ENCODE results near the gene SYCE3. TPM values are rescaled to one million over a fixed set of nuclear protein-coding genes. Genes with fewer than 3 reads are reported as not detected.
A peak's percentile ranks its signal among the peaks of the same experiment; 100 is the strongest.

The SYCE3 gene
- total RNA-seq, 3 donors from 2014 or later = not detected

DNA sequence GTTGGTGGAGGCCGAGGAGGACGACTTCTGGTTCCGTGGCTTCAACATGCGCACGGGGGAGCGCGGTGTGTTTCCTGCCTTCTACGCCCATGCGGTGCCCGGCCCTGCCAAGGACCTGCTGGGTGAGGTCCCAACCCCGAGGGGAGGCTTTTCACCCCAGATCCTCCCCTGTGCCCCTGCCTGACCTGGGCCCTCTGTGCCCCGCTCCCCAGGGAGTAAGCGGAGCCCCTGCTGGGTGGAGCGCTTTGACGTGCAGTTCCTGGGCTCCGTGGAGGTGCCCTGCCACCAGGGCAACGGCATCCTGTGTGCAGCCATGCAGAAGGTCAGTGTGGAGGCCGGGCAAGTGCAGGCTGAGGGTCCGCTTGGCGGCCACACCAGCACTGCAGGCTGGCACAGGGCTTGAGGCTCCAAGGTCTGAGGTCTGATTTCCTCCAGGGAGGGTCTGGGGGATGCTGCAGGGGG, 42.9 kb upstream of the SYCE3 start:
- DNase-seq (peak in 1 of 3 donors; percentile 19), ATAC-seq (no peak)
- Histone ChIP-seq H3K36me3 (ENCODE audit: low read depth) (no peaks in the 10 kb centered on the region), H3K4me1 (ENCODE audit: low read depth) (peaks cover 3% of the 10 kb centered on the region), H3K4me3 (no peak overlapping the region), H3K9me3 (no peaks in the 10 kb centered on the region)
- no peak for TF ChIP-seq CTCF (IDR thresholded peaks at IDR 0.05)
- intact Hi-C loops (cut with DNase I, micrococcal nuclease) = no loop called here

DNA sequence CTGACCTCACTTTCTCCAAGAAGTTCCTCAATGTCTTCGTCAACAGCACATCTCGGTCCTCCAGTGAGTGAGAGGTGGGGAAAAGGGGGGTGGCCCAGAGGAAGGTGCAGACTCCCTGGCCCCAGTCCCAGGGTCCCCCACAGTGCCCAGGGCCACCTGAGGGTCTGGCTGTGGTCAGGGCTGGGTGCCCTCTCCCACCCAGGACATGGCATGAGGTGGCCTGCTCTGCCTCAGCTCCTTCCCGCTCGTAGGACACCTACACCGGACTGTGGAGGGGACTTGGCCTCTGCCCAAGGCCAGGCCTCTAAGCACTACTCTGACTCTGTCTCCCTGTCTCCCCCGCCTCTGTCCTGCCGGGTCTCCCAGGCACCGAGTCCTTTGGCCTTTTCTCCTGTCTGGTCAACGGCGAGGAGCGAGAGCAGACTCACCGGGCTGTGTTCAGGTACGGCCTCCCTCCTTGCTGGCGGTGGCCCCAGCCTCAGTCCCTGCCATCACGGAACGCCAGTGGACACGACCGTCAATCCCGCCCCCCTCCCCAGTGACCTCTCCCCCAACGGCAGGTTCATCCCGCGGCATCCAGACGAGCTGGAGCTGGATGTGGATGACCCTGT, 42.4 kb upstream of the SYCE3 start:
- Histone ChIP-seq H3K4me1 (ENCODE audit: low read depth) (peaks cover 3% of the 10 kb centered on the region), H3K4me3 (no peak overlapping the region), H3K9me3 (no peaks in the 10 kb centered on the region), H3K36me3 (ENCODE audit: low read depth) (no peaks in the 10 kb centered on the region)
- ATAC-seq (no peak), DNase-seq (peak in 1 of 3 donors; percentile 13)
- TF ChIP-seq CTCF (IDR thresholded peaks at IDR 0.05) = no peak
- intact Hi-C loops (cut with DNase I, micrococcal nuclease) = no loop called here

DNA sequence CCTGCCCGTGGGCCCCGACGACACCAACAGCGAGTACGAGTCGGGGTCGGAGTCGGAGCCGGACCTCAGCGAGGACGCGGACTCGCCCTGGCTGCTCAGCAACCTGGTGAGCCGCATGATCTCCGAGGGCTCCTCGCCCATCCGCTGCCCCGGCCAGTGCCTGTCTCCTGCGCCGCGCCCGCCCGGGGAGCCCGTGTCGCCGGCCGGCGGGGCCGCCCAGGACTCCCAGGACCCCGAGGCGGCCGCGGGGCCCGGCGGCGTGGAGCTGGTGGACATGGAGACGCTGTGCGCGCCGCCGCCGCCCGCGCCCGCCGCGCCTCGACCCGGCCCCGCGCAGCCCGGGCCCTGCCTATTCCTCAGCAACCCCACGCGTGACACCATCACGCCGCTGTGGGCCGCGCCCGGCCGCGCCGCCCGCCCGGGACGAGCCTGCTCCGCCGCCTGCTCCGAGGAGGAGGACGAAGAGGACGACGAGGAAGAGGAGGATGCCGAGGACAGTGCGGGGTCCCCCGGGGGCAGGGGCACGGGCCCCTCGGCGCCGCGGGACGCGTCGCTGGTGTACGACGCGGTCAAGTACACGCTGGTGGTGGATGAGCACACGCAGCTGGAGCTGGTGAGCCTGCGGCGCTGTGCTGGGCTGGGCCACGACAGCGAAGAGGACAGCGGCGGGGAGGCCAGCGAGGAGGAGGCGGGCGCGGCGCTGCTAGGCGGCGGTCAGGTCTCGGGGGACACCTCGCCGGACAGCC, 41.7 kb upstream of the SYCE3 start:
- Histone ChIP-seq H3K9me3 (no peaks in the 10 kb centered on the region), H3K4me1 (ENCODE audit: low read depth) (peaks cover 3% of the 10 kb centered on the region), H3K4me3 (no peak overlapping the region), H3K36me3 (ENCODE audit: low read depth) (no peaks in the 10 kb centered on the region)
- intact Hi-C loops (cut with DNase I, micrococcal nuclease) = no loop called here
- TF ChIP-seq CTCF (IDR thresholded peaks at IDR 0.05) = no peak
- peak in 1 of 3 donors; percentile 16 for DNase-seq
- no peak for ATAC-seq

DNA sequence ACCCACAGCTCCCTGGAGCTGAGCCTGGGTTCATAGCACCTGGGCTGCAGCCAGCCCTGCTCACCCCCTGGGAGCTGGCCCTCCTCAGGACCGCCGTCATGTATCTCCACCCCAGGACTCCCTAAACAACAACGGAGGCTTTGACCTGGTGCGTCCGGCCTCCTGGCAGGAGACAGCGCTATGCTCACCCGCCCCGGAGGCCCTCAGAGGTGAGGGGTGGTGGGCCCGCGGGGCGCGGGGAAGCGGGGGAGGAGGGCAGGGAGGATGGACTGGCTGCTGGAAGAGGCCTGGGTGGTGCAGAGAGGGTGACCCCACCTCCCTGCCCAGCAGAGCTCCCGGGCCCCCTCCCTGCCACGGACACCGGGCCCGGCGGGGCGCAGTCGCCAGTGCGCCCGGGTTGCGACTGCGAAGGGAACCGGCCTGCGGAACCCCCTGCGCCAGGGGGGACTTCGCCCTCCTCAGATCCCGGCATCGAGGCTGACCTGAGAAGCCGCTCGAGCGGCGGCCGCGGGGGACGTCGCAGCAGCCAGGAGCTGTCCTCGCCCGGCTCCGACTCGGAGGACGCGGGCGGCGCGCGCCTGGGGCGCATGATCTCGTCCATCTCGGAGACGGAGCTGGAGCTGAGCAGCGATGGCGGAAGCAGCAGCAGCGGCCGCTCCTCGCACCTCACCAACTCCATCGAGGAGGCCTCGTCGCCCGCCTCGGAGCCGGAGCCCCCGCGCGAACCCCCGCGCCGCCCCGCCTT, 41.0 kb upstream of the SYCE3 start:
- Histone ChIP-seq H3K9me3 (no peaks in the 10 kb centered on the region), H3K36me3 (ENCODE audit: low read depth) (no peaks in the 10 kb centered on the region), H3K4me3 (no peak overlapping the region), H3K4me1 (ENCODE audit: low read depth) (peaks cover 3% of the 10 kb centered on the region)
- intact Hi-C loops (cut with DNase I, micrococcal nuclease) = no loop called here
- ATAC-seq (no peak), DNase-seq (peak in 1 of 3 donors; percentile 20)
- TF ChIP-seq CTCF (IDR thresholded peaks at IDR 0.05) = no peak

- H3K4me3 ChIP-seq = no peak overlapping the region
- no peak for ATAC-seq
- no peak for TF ChIP-seq CTCF (IDR thresholded peaks at IDR 0.05)
- no peak for DNase-seq
- intact Hi-C loops (cut with DNase I, micrococcal nuclease) = no loop called here
- no peaks in the 10 kb centered on the region for H3K36me3 ChIP-seq (ENCODE audit: low read depth)
- H3K4me1 ChIP-seq (ENCODE audit: low read depth) = peaks cover 3% of the 10 kb centered on the region
- H3K9me3 ChIP-seq = no peaks in the 10 kb centered on the region
These were observed 39.6 kb upstream of the SYCE3 start for GRCh38 chr22:50602338-50602700.

All from mucosa of descending colon (tissue), 3 donors.